Ovary (tissue), 3 donors: ENCODE data around the gene GON4L.

Experiments used
- CTCF ChIP-seq, 3 donors: fragments of 450-650 bp in 2 of 3; fragments of 200-600 bp in 1 of 3; IDR thresholded peaks; one replicate each; pipeline versions ENCODE4 v1.5.1 to v1.8.0; 2016 to 2022; ENCODE audit warnings: antibody characterized with exemption in 3 of 3, mild to moderate bottlenecking in 1 of 3
- EP300 ChIP-seq: sonication (generic); formaldehyde crosslinking; IDR thresholded peaks from one replicate; pipeline ENCODE4 v1.6.1; 2017; ENCODE audit warnings: antibody characterized with exemption
- donor health status: DM: no; HTN: no; CAD: no.

DNA sequence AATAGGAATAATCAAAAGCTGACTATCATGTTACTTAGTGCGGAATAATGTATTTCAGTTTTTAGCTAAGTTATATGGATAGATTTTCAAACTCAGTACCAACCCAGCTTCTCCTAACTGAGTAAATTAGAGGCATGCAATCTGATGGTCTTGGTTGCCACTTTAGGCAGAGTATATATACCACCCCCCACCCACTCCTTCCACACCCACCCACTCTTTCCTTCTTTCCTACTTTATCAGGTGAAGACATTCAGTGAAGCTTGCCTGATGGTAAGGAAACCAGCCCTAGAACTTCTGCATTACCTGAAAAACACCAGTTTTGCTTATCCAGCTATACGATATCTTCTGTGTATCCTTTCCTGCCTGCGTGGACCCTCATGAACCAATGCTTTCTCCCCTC lies 131.9 kb downstream of the GON4L start:
- no peak for TF ChIP-seq EP300
- TF ChIP-seq CTCF (IDR thresholded peaks at IDR 0.05): no peak
